CD4-positive, alpha-beta T cell treated with Interleukin-10 for 1 hour (primary cell): ENCODE results near the gene SPATA17.
"Not testable (repeated sequence)": the region's sequence is repeated elsewhere in the genome, so short reads cannot be mapped to it uniquely, and the experiment has no call there.

Source experiments
- DNase-seq: peaks from one replicate; pipeline ENCODE4 v3.0.0-alpha.2; 2020

The SPATA17 gene

DNA sequence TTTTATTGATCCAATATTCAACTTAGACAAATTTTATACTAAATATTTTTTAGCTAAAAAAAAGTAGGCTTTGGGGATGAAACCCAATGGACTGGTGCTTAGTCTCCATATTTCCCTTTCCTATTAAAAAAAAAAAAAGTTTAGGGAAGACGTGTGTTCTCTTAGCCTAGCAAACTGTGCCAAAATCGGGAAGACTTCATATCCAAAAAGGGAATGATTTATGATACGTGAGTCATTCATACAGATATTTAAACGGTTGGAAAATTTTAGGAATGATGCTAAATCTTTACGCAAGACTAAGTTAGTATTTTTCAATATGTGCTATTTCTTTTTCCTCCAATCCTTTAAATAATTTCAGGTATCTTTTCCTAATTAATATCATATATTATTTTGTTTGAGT is 50.7 kb downstream of the SPATA17 start:
- no peak for DNase-seq

DNA sequence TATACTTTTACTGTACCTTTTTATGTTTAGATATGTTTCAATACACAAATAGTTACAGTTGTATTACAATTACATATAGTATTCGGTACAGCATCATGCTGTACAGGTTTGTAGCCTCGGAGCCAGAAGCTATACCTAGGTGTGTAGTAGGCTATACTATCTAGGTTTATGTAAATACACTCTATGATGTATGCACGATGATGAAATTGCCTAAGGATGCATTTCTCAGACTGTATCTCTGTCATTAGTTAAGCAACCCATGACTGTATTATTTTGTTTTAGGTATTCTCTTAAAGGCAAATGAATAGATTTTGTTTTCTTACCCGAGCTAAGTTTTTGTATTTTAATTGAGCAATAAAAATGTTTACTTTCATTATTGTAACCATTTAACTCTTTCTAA is 56.4 kb downstream of the SPATA17 start:
- no peak for DNase-seq

DNA sequence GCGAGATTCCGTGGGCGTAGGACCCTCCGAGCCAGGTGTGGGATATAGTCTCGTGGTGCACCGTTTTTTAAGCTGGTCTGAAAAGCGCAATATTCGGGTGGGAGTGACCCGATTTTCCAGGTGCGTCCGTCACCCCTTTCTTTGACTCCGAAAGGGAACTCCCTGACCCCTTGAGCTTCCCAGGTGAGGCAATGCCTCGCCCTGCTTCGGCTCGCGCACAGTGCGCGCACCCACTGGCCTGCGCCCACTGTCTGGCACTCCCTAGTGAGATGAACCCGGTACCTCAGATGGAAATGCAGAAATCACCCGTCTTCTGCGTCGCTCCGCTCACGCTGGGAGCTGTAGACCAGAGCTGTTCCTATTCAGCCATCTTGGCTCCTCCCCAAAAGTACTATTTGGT is 65.0 kb downstream of the SPATA17 start:
- not testable (repeated sequence) for DNase-seq

DNA sequence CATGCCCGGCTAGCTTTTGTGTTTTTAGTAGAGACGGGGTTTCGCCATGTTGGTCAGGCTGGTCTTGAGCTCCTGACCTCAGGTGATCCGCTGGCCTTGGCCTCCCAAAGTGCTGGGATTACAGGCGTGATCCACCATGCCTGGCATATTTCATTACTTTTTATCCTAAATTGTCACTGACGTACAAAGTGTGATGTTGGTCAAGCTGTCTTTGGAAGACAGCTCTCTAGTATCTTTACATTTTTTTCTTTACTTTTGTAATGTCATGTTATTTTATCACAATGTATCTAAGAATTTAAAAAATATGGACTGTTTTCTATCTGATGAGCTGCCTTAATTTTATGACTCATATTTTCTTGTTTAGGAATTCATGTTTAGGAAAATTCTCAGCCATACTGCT is 72.2 kb downstream of the SPATA17 start:
- no peak for DNase-seq

DNA sequence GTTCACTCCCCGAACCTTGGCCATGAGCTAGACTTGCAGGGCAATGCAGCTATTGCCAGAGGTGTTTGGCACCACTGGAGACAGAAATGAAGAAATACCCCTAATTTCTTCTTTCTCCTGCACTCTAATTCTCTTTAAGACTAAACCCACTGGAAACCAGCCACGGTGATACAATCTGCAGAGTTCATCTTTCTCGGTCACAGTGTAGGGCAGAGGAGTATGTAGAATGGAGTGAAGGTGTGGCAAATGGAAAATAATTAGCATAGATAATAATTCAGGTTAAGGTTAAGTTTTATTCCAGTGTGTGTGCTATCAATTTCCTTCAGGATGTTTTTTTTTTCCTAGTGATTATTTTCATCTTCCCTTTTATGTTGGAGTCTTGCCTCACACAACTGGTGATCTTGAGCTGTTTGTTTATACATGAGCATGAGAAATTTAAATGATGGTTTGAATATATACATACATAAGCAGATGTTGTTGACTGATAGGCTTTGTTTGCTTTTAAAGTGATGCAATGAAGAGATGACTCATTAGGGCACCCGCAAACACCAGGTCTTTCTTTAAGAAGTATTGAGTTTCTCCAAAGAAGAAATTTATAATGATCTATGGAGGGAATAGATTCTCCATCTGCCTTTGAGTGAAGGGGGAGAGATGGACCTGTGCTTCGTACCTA is 81.9 kb downstream of the SPATA17 start:
- no peak for DNase-seq

DNA sequence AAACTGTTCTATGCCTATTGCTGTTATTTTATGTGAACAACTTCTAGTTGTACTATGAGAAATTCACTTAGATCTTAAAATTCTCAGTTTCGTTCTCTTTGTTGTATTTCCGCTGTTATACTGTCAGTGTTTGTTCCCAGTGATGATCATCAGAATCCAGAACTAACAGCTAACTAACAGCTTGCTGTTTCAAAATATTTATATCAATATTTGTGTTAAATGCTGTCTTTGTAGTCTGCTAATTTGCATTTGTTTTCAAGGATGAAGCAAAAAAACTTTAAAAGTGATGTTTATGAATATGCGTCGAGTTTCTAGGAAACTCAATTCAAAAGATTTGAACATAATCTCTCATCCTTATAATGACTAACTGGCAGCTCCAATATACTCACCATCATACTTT is 84.5 kb downstream of the SPATA17 start:
- no peak for DNase-seq

DNA sequence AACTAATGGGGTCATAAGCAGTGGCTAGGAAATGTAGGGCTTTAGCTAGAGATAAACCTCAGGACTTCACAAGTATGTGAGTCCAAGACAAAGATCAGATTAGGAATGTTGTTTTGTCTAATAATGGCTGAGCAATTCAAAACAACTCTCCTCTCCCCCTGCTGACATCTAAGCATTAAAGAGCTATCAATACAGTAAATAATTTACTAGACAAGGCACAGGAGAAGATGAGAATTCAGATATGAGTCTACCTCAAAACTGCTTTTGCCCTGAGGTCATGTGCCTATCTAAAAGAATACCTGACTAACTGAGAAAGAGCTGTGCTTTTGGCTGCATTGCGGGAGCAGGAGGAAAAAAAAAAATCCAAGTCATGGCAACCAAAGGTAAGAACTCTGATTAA is 86.8 kb downstream of the SPATA17 start:
- DNase-seq = no peak

DNA sequence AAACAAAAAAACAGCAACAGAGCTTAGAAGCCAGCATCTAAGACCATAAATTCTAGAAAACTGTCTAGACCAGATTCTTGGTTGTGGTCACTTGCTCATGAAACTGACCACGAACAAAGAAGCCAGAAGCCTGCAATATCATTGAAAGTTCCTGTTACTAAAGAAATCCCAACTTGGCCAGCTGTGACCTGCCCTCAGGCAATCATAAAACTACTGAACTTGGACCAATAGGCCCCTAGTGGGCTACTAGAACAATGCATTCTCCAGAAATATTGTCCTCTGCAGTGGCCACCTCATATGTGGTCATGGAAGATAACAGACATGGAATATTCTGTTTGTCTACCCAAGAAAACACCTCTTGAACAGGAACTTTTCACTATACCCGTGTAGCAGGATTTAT is 87.7 kb downstream of the SPATA17 start:
- no peak for DNase-seq

DNA sequence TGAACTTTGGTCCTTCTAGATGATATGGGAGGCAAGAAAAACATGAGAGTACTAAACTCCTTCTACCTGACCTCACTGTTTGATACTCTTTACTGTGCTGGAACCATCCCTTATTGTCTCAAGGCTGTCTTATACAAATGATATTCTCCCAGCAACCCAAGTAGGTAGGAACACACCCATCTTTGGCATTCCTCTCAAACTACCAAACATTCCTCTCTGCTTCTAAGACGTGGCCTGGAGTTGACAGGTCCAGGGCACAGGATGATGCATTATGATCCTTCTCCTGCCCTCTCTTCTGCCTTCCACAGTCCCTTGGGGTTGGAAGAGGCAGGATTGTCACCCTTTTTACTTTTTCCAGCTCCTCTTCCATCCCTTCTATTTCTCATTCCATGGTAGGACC is 90.5 kb downstream of the SPATA17 start:
- DNase-seq = no peak

DNA sequence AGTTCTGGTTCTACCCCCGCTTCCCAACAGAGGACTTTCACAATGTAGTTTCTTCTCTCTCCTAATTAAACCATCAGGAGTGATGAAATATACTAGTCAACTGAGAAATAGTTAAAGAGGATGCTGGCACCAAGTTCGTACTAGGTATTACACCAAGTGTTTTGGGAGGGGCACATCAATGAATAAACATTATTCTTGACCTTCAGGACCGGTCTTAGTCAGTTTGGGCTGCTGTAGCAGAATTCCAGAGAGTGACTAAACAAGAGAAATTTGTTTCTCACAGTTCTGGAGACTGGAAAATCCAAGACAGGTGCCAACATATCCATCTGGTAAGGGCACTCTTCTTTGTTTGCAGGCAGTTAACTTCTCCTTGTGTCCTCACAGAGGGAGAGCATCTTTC is 103.8 kb downstream of the SPATA17 start:
- no peak for DNase-seq

DNA sequence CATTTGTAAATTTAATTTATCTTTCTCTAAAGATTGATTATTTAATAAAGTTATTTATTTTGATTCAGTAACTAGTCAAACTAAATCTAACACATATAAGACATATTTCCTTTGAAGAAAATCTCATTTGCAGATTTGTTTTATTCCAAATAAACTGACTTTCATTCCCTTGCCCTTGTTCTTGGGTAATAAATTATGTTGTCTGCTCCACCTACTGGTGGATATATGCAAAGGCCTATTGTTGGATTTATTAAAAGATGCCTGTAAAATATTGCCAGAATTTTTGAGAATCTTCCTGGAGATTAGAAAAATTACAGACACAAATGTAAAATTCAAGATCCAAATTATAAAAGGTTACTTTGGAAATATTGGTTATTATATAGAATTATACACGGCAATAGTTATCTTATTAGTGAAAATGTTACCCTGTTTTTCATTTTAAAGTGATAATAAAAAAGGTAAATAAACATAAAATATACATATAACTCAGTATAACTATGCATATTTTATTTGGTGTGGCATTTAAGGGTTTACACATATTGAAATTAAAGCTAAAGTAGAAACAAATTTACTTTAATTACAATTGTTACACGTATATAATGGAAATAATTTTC is 116.1 kb downstream of the SPATA17 start:
- peak; percentile 8 for DNase-seq

DNA sequence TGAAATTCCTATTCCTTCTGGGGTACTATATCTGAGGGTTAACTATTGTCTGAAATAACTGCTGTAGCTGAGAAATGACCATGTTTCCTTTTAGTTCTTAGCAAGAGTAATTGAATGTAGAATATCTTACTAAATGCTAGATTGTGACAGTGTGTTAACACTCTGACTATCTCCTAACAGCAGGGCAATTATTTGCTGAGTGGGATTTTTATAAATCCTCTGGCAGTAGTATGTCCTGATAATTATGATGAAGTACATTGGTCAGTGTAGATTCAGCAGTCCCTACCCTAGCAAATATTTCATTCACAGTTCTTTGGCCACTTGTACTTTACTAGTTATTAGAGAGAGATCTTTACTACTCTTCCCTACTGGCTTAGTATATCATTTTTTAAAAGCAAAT is 138.6 kb downstream of the SPATA17 start:
- no peak for DNase-seq

DNA sequence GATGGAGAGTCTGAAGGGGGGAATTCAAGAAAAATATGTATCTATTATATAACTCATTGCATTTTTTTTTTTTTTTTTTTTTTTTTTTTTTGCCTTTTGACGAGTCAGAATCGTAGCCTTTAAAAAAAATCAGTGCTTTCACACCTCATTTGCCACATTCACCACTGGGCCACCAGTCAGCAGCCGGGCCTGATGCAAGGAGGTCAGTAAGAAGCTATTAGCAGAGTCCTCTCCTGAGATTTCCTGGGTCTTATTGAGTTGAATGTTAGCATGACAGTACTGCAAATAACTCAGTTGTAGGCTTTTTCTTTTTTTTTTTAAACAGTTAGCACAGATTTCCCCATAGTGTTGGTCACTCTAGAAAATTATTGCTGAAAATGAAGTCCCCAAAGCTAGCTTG is 139.8 kb downstream of the SPATA17 start:
- no peak for DNase-seq

DNA sequence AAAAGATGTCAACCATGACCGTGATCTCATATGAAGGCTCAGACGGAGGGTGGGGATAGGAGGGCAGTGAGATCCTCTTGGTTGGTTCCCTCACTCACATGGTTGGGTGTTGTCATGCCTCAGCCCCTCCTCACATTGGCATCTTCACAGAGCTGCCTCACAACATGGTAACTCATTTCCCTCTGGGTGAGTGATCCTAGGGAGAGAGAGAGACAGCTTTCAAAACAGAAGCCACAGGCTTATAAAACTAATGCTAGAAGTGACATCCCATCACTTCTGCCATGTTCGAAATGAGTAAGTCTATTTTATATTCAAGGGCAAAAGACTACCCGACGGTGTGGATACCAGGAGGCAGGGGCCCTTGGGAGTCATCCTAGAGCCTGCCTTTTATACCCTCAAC is 145.5 kb downstream of the SPATA17 start:
- no peak for DNase-seq

DNA sequence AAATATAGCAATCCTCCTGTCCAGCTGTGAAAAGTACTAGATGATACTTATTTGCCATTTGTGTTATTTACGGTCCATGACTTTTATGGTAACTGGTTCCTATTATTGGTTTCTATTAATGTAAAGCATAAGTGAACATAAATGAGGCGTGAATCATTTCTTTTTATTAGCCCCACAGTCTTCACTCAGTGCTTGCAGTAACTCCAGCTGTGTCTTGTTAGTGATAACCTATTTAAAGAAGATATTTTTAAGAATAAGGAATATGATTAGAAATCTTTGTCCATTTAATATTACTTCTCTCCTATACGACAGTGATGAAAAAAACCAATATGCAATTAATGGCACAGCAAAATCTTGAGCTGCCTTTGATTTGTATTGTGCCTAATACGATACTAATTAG is 149.9 kb downstream of the SPATA17 start:
- no peak for DNase-seq

DNA sequence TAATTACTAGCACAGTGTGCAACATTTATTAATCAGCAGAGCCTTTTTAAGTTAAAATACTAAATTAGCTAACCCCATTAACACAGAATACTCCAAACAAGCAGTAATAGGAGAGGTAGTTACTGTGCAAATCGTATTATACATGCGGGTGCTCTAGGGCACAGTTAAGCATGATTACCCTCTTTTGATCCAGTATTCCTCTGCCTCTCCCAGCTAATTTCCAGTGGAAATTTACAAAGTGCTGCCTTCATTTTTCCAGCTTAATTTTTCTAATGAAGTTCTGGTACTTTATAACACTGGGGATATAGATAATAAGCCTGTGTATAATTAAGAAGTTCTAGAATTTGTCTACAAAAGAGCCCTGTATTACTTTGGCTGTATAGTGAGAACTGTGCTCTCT is 159.9 kb downstream of the SPATA17 start:
- DNase-seq = no peak

DNA sequence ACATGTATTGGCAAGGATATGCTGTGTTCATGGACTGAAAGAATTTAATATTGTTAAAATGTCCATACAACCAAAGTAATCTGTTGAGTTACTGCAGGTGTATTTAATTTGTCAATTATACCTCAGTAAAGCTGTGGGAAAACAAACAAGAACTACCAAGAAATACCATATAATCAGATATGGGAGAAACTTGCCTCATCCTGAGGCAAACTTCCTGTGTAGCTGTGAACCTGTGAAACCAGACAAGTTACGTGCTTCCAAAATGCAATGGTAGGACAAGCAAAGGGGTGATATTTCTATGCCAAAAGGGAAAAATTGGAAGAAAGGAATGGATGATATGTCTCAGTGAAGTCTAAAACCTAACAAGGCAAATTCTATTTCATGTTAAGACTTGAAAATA is 174.6 kb downstream of the SPATA17 start:
- no peak for DNase-seq

DNA sequence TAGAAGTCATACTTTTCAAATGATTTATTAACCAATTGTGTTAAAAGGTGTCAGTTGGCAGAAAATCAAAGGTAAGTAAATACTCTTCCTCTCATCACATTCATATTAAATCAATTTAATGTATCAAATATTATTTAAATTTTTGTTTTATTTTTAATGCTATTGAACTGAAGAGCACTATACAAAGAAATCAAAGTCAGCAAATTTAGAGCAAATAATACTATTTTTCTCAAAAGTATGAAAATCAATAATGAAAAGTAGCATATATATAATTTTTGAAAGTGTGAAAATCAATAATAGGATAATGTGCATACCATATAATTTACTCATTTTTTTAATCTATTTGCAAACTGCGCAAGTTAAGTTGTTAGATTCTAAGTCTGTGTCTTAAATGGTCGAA is 181.0 kb downstream of the SPATA17 start:
- no peak for DNase-seq

DNA sequence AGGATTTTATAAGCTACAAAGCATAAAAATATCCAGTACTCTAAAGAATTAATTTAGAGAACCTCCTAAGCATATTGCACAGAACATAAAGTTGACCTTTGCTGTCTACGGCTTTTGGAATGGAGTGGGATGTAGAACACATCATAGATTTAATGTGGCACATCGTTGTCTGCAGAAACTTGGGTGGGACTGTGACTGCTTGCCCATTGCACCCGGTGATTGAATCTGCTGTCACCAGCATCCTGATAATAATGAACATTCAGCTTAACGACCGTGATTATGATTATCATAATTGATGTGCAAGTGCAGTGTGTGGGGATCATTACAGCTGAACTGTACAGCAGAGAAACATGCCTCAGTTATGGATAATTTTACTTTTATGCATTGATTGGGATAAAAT is 181.9 kb downstream of the SPATA17 start:
- no peak for DNase-seq

DNA sequence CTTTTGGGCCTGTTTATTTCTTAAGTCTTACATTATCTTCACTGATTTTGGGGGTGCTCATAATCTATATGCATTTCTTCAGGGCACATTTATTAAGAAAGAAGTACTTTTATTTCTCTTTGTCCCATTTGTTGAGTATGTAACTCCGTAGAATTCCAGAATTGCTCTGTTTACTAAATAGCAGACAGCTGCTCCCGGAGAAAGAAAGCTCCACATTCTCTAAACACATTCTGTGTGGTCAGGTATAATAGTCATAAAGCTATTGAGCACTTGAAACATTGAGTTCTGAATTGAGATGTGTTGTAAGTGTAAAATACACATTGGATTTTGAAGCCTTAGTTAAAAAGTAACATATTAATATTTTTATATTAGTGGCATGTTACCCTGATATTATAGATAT is 206.5 kb downstream of the SPATA17 start:
- no peak for DNase-seq

DNA sequence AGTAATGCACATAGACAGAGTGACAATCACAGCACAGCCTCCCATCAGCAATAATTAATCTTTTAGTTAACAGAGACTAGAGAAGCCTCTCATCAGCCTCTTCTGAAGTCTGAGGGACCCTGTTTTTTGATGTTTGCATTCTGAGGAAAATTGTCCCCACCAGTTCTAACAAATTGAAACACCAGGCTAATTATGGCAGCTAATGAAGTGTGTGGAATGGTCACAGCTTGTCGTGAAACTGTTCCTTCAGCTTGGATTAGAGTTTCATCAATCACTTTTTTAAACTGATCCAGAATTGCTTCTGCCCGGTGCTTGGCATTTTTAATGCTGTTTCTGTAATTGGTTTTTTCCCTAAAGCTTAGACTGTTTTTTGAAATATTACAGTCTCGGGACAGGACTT is 208.0 kb downstream of the SPATA17 start:
- no peak for DNase-seq

DNA sequence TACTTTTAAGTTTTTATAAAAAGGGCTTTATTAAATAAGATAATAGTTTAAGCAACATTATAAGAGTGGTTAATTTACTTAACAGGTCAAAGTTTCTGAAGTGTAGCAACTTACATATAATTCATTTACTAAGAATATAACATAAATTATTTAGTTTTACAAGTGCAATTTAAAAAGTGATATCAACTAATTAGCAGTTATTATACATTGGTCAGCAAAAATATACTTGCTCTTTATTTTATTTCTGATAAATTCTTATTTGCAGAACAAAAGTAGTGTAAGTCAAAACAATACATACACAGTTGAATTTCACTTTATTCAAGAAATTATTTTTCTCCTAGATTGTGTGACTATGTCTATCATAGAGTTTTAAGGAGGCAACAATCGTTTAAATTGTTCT is 215.6 kb downstream of the SPATA17 start:
- DNase-seq = no peak

DNA sequence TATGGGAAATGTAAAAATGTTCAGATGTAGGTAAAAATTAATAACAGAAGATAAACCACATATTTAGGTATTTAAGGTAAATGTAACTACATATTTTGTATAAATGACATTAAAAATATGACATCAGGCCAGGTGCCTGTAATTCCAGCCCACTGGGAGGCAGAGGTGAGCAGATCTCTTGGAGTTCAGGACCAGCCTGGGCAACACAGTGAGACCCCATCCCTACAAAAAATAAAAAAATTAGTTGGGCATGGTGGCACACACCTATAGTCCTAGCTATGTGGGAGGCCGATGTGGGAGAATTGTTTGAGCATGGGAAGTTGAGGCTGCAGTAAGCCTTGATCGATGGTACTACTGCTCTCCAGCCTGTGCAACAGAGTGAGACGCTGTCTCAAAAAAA is 216.5 kb downstream of the SPATA17 start:
- no peak for DNase-seq

DNA sequence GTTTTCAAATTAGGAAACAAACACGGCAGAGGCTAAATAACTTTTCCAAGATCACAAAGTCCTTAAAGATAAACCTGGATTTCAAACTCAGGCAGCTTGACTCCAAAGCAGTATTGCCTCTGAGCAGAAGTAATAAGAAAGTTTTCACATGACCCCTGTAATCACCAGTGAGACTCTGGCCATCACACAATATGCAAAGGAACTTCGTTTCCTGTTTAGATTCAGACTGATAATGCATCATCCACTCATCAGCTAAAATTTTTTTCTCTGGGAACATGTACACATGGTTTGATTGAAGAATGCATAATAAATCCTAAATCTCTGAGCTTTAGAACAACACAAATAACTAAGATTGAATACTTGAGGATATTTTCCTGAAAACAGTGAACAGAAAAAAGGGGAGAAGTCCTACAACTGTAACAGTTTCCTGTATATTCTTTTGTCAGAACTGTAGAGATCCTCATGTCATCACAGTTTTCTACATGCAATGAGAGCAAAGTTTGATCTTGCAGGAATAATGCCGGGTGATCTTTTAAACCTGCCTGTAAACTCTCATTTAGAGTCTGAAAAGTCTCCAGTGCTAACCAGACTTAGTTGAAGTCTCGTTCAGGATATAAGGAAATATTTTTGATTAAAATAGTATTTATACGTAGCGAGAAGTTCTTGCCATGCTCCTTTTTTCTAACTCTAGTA is 225.3 kb downstream of the SPATA17 start:
- no peak for DNase-seq

DNA sequence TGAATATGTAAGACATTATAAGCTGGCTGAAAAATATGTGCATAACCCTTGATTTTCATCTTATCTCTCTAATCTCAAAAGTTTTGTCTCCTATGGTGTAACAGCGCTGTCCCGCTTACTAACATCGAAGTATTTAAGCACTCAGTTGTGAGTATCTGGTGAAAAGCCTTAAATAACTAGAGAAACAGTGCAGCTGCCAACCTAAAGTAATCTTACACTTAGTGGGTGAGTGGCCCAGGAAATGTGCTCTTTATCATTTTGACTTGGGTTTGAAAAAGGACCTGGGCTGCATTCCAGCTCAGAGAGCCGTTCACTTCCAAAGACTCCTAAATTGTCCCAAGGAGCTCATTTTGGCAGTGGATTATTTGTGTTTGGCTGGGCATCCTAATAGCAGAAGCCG is 225.9 kb downstream of the SPATA17 start:
- no peak for DNase-seq
